PC-3 (cell line): ENCODE data around the gene OGFRL1.

Experiments
- EZH2phosphoT487 ChIP-seq: fragments of 300-600 bp; sonication (generic); IDR thresholded peaks from 2 replicates; pipeline ENCODE4 v1.6.1; 2018; ENCODE audit warnings: mild to moderate bottlenecking, antibody characterized with exemption, low read length, borderline replicate concordance
- TF ChIP-seq, protein P1 (sequence below): fragments of 300-600 bp; sonication (generic); conservative IDR thresholded peaks from 2 replicates; pipeline ENCODE4 v1.5.1; 2017; ENCODE audit warnings: antibody characterized with exemption, low read depth, mild to moderate bottlenecking, low read length

DNA sequence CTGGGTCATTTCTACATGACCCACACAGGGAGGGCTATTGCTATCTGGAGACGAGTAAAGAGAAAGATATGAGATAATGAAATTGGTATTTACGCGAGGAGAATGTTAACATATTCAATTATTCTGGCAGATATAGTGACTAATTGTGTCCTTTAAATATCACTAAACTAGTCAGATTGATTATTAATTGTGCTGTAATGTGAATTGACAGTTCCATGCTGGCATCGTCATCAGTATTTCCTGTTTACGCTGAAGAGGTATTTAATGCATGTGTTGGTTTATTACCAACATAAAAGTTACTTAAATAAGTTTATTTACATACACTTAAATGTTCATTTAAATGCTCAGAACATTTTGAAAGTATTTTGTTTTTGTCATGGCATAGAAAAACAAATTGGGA, 35.7 kb upstream of the OGFRL1 start:
- no peak for TF ChIP-seq EZH2phosphoT487
- TF ChIP-seq, protein P1, sequence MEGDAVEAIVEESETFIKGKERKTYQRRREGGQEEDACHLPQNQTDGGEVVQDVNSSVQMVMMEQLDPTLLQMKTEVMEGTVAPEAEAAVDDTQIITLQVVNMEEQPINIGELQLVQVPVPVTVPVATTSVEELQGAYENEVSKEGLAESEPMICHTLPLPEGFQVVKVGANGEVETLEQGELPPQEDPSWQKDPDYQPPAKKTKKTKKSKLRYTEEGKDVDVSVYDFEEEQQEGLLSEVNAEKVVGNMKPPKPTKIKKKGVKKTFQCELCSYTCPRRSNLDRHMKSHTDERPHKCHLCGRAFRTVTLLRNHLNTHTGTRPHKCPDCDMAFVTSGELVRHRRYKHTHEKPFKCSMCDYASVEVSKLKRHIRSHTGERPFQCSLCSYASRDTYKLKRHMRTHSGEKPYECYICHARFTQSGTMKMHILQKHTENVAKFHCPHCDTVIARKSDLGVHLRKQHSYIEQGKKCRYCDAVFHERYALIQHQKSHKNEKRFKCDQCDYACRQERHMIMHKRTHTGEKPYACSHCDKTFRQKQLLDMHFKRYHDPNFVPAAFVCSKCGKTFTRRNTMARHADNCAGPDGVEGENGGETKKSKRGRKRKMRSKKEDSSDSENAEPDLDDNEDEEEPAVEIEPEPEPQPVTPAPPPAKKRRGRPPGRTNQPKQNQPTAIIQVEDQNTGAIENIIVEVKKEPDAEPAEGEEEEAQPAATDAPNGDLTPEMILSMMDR = no peak
